Measurements from ENCODE around the gene BTBD9. TPM values are rescaled to one million over a fixed set of nuclear protein-coding genes. Genes with fewer than 3 reads are reported as not detected.

Gene BTBD9
- total and polyA plus RNA-seq, 9 of the 15 experiments (the other 6 are each of a cell fraction or from before 2014, with no cell fraction given): 0.08 to 1.6 (median 0.58) TPM

GRCh38 chr6:38149531-38149930 lies 490.2 kb downstream of the BTBD9 start (continued):
- TF ChIP-seq, protein P1, sequence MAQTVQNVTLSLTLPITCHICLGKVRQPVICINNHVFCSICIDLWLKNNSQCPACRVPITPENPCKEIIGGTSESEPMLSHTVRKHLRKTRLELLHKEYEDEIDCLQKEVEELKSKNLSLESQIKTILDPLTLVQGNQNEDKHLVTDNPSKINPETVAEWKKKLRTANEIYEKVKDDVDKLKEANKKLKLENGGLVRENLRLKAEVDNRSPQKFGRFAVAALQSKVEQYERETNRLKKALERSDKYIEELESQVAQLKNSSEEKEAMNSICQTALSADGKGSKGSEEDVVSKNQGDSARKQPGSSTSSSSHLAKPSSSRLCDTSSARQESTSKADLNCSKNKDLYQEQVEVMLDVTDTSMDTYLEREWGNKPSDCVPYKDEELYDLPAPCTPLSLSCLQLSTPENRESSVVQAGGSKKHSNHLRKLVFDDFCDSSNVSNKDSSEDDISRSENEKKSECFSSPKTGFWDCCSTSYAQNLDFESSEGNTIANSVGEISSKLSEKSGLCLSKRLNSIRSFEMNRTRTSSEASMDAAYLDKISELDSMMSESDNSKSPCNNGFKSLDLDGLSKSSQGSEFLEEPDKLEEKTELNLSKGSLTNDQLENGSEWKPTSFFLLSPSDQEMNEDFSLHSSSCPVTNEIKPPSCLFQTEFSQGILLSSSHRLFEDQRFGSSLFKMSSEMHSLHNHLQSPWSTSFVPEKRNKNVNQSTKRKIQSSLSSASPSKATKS (CRISPR knock-in tag; IDR thresholded peaks at IDR 0.05): no peak
- TF ChIP-seq KLF6 (CRISPR knock-in tag; IDR thresholded peaks at IDR 0.05; ENCODE audit: borderline replicate concordance) (no peak), PRPF4 (IDR thresholded peaks at IDR 0.05; ENCODE audit: insufficient read depth, low read depth, low read length, poor library complexity, severe bottlenecking) (no peak), ZNF133 (CRISPR knock-in tag; IDR thresholded peaks at IDR 0.05) (no peak), ELK3 (CRISPR knock-in tag; IDR thresholded peaks at IDR 0.05) (no peak), ZBED1 (IDR thresholded peaks at IDR 0.05) (no peak), TBL1XR1 (IDR thresholded peaks at IDR 0.05; ENCODE audit: low read length in 2 of 2) (no peak), TCFL5 (CRISPR knock-in tag; conservative IDR thresholded peaks at IDR 0.05) (no peak)
- TF ChIP-seq, protein P2, sequence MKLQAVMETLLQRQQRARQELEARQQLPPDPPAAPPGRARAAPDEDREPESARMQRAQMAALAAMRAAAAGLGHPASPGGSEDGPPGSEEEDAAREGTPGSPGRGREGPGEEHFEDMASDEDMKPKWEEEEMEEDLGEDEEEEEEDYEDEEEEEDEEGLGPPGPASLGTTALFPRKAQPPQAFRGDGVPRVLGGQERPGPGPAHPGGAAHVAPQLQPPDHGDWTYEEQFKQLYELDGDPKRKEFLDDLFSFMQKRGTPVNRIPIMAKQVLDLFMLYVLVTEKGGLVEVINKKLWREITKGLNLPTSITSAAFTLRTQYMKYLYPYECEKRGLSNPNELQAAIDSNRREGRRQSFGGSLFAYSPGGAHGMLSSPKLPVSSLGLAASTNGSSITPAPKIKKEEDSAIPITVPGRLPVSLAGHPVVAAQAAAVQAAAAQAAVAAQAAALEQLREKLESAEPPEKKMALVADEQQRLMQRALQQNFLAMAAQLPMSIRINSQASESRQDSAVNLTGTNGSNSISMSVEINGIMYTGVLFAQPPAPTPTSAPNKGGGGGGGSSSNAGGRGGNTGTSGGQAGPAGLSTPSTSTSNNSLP (IDR thresholded peaks at IDR 0.05; ENCODE audit: borderline replicate concordance, low read depth, low read length): no peak
